Endothelial cell of umbilical vein (primary cell): ENCODE data around the gene MATK. TPM values are rescaled to one million over a fixed set of nuclear protein-coding genes. Genes with fewer than 3 reads are reported as not detected.

Source experiments
- BruUV-seq: library from RNA; stranded (reverse); fragments of 400-500 nt; replicated peaks from 2 replicates; lab custom pipeline; 2021; lab: Mats Ljungman, UMichigan
- CTCF ChIA-PET: fragments of 300-600, 350-600 bp; sonication (Branson Sonifier 250); formaldehyde crosslinking; loops from one replicate; lab custom pipeline; 2021; ENCODE audit warnings: antibody characterized with exemption, inconsistent platforms; lab: Charles Lee
- POLR2A ChIA-PET: fragments of 300-600, 350-600 bp; sonication (Branson Sonifier 250); formaldehyde crosslinking; loops from one replicate; lab custom pipeline; 2021; ENCODE audit warnings: antibody characterized with exemption, inconsistent platforms; lab: Charles Lee
- DNase-seq: peaks from one replicate; pipeline ENCODE4 v3.0.0-alpha.2; 2011; ENCODE audit warnings: low read depth, low spot score
- FAIRE-seq: peaks from 2 replicates; lab custom pipeline; 2011; peaks lifted over from hg19 to GRCh38; lab: Jason Lieb, UNC
- H2AFZ ChIP-seq: 2 replicates; pipeline ENCODE4 v1.6.0; 2012; ENCODE audit warnings: low read depth, low read length, control low read depth, inconsistent platforms
- H3K27ac ChIP-seq: 2 replicates; pipeline ENCODE4 v1.5.1; 2011; ENCODE audit warnings: low read depth, mild to moderate bottlenecking, control low read depth, low read length, moderate library complexity; ENCODE audit not compliant: insufficient read depth
- H3K27me3 ChIP-seq, 2 experiments: 2 replicates each; pipeline versions ENCODE4 v1.6.0 to v1.6.1; 2011; ENCODE audit warnings: low read length in 2 of 2, mixed read lengths in 1 of 2; ENCODE audit not compliant: control insufficient read depth in 2 of 2, insufficient read depth in 2 of 2
- H3K36me3 ChIP-seq, 2 experiments: 2 replicates in 1 of 2; 3 replicates in 1 of 2; pipeline ENCODE4 v1.5.1; 2011; ENCODE audit warnings: low read length in 2 of 2, mild to moderate bottlenecking in 1 of 2, moderate library complexity in 1 of 2; ENCODE audit not compliant: control insufficient read depth in 2 of 2, insufficient read depth in 2 of 2; ENCODE audit errors: extremely low read depth in 1 of 2
- H3K4me1 ChIP-seq: 3 replicates; pipeline ENCODE4 v1.5.1; 2011; ENCODE audit warnings: mild to moderate bottlenecking, low read length; ENCODE audit not compliant: control insufficient read depth, insufficient read depth; ENCODE audit errors: extremely low read depth
- H3K4me2 ChIP-seq: 2 replicates; pipeline ENCODE4 v1.6.1; 2011; ENCODE audit warnings: low read length, control low read depth, mixed read lengths; ENCODE audit not compliant: insufficient read depth
- H3K4me3 ChIP-seq, 3 experiments: fragments of 200-600 bp in 1 of 3; sonication (generic), shearing (Covaris generic) in 1 of 3; replicated peaks in 1 of 3; 2 replicates each; pipeline ENCODE4 v1.5.1; 2011 to 2016; ENCODE audit warnings: control low read depth in 3 of 3, low read length in 3 of 3, mild to moderate bottlenecking in 2 of 3, inconsistent platforms in 1 of 3, low read depth in 1 of 3, moderate library complexity in 1 of 3; ENCODE audit not compliant: insufficient read depth in 1 of 3
- H3K79me2 ChIP-seq: 2 replicates; pipeline ENCODE4 v1.6.0; 2012; ENCODE audit warnings: low read length, inconsistent platforms; ENCODE audit not compliant: control insufficient read depth, insufficient read depth
- H3K9ac ChIP-seq: replicated peaks from 2 replicates; pipeline ENCODE3; 2011; ENCODE audit warnings: low read length, control low read depth; ENCODE audit not compliant: insufficient read depth; ENCODE audit errors: extremely low read depth
- H3K9me1 ChIP-seq: replicated peaks from 3 replicates; pipeline ENCODE4 v1.6.0; 2011; ENCODE audit warnings: mild to moderate bottlenecking, low read length; ENCODE audit not compliant: control insufficient read depth, insufficient read depth; ENCODE audit errors: extremely low read depth
- H3K9me3 ChIP-seq: replicated peaks from 2 replicates; pipeline ENCODE4 v1.5.1; 2012; ENCODE audit warnings: low read length, inconsistent platforms; ENCODE audit not compliant: control insufficient read depth, insufficient read depth
- H4K20me1 ChIP-seq: replicated peaks from 2 replicates; pipeline ENCODE3; 2011; ENCODE audit warnings: mild to moderate bottlenecking, low read length; ENCODE audit not compliant: control insufficient read depth, insufficient read depth; ENCODE audit errors: extremely low read depth
- CTCF ChIP-seq, 2 donors: IDR thresholded peaks; 1 replicate in 1 of 2; 2 replicates in 1 of 2; pipeline ENCODE4 v1.5.1; 2011; ENCODE audit warnings: low read length in 2 of 2, mild to moderate bottlenecking in 2 of 2, moderate library complexity in 2 of 2, control low read depth in 1 of 2, inconsistent platforms in 1 of 2, low read depth in 1 of 2; ENCODE audit not compliant: insufficient read depth in 1 of 2; ENCODE audit errors: extremely low read depth in 1 of 2
- FOS ChIP-seq: IDR thresholded peaks from 2 replicates; pipeline ENCODE4 v1.6.1; 2011; ENCODE audit warnings: mild to moderate bottlenecking, low read length, moderate library complexity, borderline replicate concordance; ENCODE audit not compliant: insufficient read depth
- GATA2 ChIP-seq: IDR thresholded peaks from 2 replicates; pipeline ENCODE4 v1.7.0; 2011; ENCODE audit warnings: low read depth, mild to moderate bottlenecking, moderate library complexity, mixed read lengths, low read length; ENCODE audit not compliant: insufficient read length, insufficient read depth
- JUN ChIP-seq: IDR thresholded peaks from 2 replicates; pipeline ENCODE4 v1.6.1; 2011; ENCODE audit warnings: borderline replicate concordance, low read depth; ENCODE audit not compliant: insufficient read length, insufficient read depth
- MYC ChIP-seq: IDR thresholded peaks from one replicate; pipeline ENCODE4 v1.6.1; 2011; ENCODE audit warnings: mild to moderate bottlenecking, low read depth, low read length
- POLR2A ChIP-seq: IDR thresholded peaks from 2 replicates; pipeline ENCODE4 v1.6.1; 2012; ENCODE audit warnings: low read depth, mild to moderate bottlenecking, control low read depth, low read length
- dilution Hi-C: fragments of 300-500 bp; cut with MboI; formaldehyde crosslinking; loops from one replicate; pipeline ENCODE4 v1.15.0; 2019; ENCODE audit warnings: low sequenced_read_pairs; ENCODE audit not compliant: extremely low pct_ligation_motif_present
- intact Hi-C: fragments of 100-400 bp; cut with micrococcal nuclease; formaldehyde crosslinking; loops from one replicate; pipeline ENCODE4 v1.10.0; 2022
- polyA plus RNA-seq, 4 experiments: library from polyadenylated mRNA; depleted of rRNA in 3 of 4; stranded (reverse) in 3 of 4; unstranded in 1 of 4; fragments of >200 nt; gene quantifications; 2 replicates each; pipeline versions ENCODE4 v1.2.1 to v1.2.3, GENCODE V29; 2011 to 2012; ENCODE audit warnings: missing spikeins in 1 of 4
- total RNA-seq: library from RNA; stranded (reverse); gene quantifications from 2 replicates; pipeline ENCODE4 v1.2.3, GENCODE V29; 2021
- TF ChIP-seq, protein P1 (sequence below): IDR thresholded peaks from 2 replicates; pipeline ENCODE4 v1.6.1; 2011; ENCODE audit not compliant: insufficient read depth, insufficient read length

Gene MATK
- total and polyA plus RNA-seq, 2 donors (not counting 3 experiments of a cell fraction or from before 2014, with no cell fraction given), result not detected

DNA sequence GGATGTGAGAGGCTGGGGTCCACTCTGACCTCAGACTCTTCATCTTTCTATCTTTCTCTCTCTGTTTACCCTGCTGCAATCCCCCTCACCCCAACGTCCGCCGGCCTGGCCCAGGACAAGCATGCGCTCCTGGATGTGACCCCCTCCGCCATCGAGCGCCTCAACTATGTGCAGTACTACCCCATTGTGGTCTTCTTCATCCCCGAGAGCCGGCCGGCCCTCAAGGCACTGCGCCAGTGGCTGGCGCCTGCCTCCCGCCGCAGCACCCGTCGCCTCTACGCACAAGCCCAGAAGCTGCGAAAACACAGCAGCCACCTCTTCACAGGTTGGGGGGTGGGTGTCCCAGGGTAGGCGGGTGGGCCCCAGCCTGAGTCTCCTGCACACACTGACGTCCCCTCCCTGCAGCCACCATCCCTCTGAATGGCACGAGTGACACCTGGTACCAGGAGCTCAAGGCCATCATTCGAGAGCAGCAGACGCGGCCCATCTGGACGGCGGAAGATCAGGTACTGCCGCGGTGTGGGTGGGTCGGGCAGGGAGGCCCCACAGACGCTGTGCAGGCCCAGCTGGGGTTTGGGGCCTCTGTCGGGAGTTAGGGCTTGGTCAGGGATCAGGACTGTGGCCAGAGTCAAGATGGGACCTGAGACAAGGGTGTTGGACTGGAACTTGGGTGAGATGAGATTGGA, 39.7 kb downstream of the MATK start:
- Histone ChIP-seq H3K4me2 (no peak overlapping the region), H3K9me3 (no peaks in the 10 kb centered on the region), H3K36me3 (peaks cover 0 to 11% of the 10 kb centered on the region in 2 experiments), H3K79me2 (no peaks in the 10 kb centered on the region), H3K27ac (no peak overlapping the region), H4K20me1 (no peaks in the 10 kb centered on the region), H3K27me3 (no peaks in the 10 kb centered on the region), H2AFZ (no peak overlapping the region), H3K9me1 (no peaks in the 10 kb centered on the region), H3K4me3 (no peak overlapping the region), H3K4me1 (no peaks in the 10 kb centered on the region), H3K9ac (no peak overlapping the region)
- CTCF ChIA-PET, result interaction anchor here (0.7 to 1.1 kb wide), 2 partner anchors 11 to 76 kb away, joined by 4 read pairs; no protein-coding TSS in a partner anchor
- POLR2A ChIA-PET, result no interaction called here
- TF ChIP-seq, protein P1, sequence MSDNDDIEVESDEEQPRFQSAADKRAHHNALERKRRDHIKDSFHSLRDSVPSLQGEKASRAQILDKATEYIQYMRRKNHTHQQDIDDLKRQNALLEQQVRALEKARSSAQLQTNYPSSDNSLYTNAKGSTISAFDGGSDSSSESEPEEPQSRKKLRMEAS, result no peak
- TF ChIP-seq GATA2, result no peak
- TF ChIP-seq FOS, result no peak
- no peak for TF ChIP-seq CTCF (IDR thresholded peaks at IDR 0.05; ENCODE audit: extremely low read depth in 1 of 2, insufficient read depth in 1 of 2, low read depth in 1 of 2, low read length in 2 of 2)
- TF ChIP-seq MYC, result no peak
- TF ChIP-seq POLR2A, result no peak
- no peak for TF ChIP-seq JUN
- no TSS peak for BruUV-seq
- DNase-seq (no peak), FAIRE-seq (no peak)
- intact Hi-C loops, result no loop called here
- dilution Hi-C loops, result no loop called here
